ENCODE results near the gene PAK2. TPM values are rescaled to one million over a fixed set of nuclear protein-coding genes. Genes with fewer than 3 reads are reported as not detected.
"Not testable (repeated sequence)": the region's sequence is repeated elsewhere in the genome, so short reads cannot be mapped to it uniquely, and the experiment has no call there.

PAK2 gene
- total RNA-seq, 2 experiments from 2014 or later: 24.5 to 95.6 TPM

DNA sequence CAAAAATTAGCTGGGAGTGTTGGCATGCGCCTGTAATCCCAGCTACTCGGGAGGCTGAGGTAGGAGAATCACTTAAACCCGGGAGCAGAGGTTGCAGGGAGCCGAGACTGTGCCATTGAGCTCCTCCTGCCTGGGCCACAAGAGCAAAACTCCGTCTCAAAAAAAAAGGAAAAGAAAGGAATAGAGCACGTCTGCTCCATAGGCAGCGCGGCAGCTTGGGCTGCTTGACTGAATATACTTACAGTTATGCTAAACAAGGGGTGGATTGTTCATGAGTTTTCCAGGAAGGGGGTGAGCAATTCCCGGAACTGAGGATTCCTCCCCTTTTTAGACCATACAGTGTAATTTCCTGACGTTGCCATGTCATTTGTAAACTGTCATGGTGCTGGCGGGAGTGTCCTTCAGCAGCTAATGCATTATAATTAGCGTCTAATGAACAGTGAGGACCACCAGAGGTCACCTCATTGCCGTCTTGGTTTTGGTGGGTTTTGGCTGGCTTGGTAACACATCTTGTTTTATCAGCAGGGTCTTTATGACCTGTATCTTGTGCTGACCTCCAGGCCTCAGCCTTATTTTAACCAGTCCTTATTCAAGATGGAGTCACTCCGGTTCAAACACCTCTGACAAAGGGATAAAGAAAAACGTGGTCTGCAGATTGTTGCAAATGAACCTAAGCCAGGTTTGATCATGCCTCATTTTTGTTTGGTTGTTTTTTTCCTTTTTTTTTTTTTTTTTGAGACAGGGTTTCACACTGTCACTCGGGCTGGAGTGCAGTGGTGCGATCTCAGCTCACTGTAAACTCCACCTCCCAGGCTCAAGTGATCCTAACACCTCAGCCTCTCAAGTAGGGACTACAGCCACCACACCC lies 103.1 kb downstream of the PAK2 start:
- no peak for DNase-seq (ENCODE audit: low spot score)
- H3K9me3 ChIP-seq (ENCODE audit: low read length): no peaks in the 10 kb centered on the region
- H4K20me1 ChIP-seq (ENCODE audit: insufficient read depth, low read length): no peaks in the 10 kb centered on the region
- H3K9me2 ChIP-seq (ENCODE audit: insufficient read depth, low read length): no peaks in the 10 kb centered on the region
- TF ChIP-seq, protein P1, sequence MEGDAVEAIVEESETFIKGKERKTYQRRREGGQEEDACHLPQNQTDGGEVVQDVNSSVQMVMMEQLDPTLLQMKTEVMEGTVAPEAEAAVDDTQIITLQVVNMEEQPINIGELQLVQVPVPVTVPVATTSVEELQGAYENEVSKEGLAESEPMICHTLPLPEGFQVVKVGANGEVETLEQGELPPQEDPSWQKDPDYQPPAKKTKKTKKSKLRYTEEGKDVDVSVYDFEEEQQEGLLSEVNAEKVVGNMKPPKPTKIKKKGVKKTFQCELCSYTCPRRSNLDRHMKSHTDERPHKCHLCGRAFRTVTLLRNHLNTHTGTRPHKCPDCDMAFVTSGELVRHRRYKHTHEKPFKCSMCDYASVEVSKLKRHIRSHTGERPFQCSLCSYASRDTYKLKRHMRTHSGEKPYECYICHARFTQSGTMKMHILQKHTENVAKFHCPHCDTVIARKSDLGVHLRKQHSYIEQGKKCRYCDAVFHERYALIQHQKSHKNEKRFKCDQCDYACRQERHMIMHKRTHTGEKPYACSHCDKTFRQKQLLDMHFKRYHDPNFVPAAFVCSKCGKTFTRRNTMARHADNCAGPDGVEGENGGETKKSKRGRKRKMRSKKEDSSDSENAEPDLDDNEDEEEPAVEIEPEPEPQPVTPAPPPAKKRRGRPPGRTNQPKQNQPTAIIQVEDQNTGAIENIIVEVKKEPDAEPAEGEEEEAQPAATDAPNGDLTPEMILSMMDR (conservative IDR thresholded peaks at IDR 0.05; ENCODE audit: low read length): no peak
- no peak for TF ChIP-seq EZH2phosphoT487 (IDR thresholded peaks at IDR 0.05; ENCODE audit: borderline replicate concordance, low read depth, low read length)
- no peak overlapping the region for H3K27ac ChIP-seq (ENCODE audit: low read depth, low read length, poor library complexity, severe bottlenecking)
- no TSS peak for BruUV-seq (replicated peaks)
- H3K79me2 ChIP-seq (ENCODE audit: insufficient read depth, low read depth, low read length): no peaks in the 10 kb centered on the region
- H3K4me1 ChIP-seq (ENCODE audit: insufficient read depth, low read length, poor library complexity, severe bottlenecking): no peaks in the 10 kb centered on the region
- H2AFZ ChIP-seq (ENCODE audit: low read length): no peak overlapping the region
- POLR2A ChIA-PET: interaction anchor here (0.5 to 0.9 kb wide), 3 partner anchors 25 to 202 kb away, joined by 3 read pairs; partner anchors contain the start of gene SENP5
- no peak overlapping the region for H3K4me2 ChIP-seq (ENCODE audit: low read length)
- CTCF ChIA-PET (ENCODE audit: unreplicated experiment): no interaction called here
- intact Hi-C loops (cut with micrococcal nuclease; ENCODE audit: unreplicated experiment): no loop called here
- H3K4me3 ChIP-seq (ENCODE audit: low read depth, low read length, poor library complexity, severe bottlenecking): no peak overlapping the region
- no peaks in the 10 kb centered on the region for H3K36me3 ChIP-seq (ENCODE audit: insufficient read depth, low read length)

DNA sequence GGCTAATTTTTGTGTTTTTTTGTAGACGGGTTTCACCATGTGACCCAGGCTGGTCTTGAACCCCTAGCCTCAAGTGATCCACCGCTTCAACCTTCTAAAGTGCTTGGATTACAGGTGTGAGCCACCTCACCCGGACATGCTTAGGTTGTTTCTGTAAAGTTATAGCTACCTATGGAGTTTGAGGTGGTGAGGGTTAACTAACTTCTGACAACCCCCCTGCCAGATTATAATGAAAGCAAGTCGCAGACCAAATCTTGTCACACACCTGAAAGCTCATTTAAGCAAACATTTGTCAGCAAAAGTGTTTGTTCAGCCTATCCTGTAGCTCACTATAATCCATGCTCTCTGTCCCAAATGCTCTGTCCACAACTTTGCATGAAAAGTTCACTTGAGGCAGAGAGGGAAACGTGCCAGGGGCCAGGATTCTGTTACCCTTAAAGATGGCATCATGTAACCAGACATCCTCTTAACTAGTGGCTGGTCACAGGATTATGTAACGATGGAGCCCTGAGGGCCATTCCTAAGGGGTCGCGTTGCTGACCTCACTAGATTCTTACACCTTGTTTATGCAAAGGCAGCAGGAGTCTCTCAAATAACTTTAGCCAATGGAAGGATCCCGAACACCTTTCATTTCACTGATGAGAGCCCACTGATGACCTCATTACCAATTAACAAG lies 103.9 kb downstream of the PAK2 start:
- no peaks in the 10 kb centered on the region for H3K4me1 ChIP-seq (ENCODE audit: insufficient read depth, low read length, poor library complexity, severe bottlenecking)
- no peak overlapping the region for H2AFZ ChIP-seq (ENCODE audit: low read length)
- intact Hi-C loops (cut with micrococcal nuclease; ENCODE audit: unreplicated experiment): no loop called here
- no peaks in the 10 kb centered on the region for H3K9me2 ChIP-seq (ENCODE audit: insufficient read depth, low read length)
- CTCF ChIA-PET (ENCODE audit: unreplicated experiment): no interaction called here
- POLR2A ChIA-PET: interaction anchor here (0.5 to 0.9 kb wide), 3 partner anchors 9 to 202 kb away, joined by 3 read pairs; partner anchors contain the start of gene SENP5
- no peaks in the 10 kb centered on the region for H3K79me2 ChIP-seq (ENCODE audit: insufficient read depth, low read depth, low read length)
- no peak overlapping the region for H3K4me2 ChIP-seq (ENCODE audit: low read length)
- TF ChIP-seq, protein P1 (conservative IDR thresholded peaks at IDR 0.05; ENCODE audit: low read length): no peak
- no peak for TF ChIP-seq EZH2phosphoT487 (IDR thresholded peaks at IDR 0.05; ENCODE audit: borderline replicate concordance, low read depth, low read length)
- no peak overlapping the region for H3K4me3 ChIP-seq (ENCODE audit: low read depth, low read length, poor library complexity, severe bottlenecking)
- no TSS peak for BruUV-seq (replicated peaks)
- no peak for DNase-seq (ENCODE audit: low spot score)
- H3K27ac ChIP-seq (ENCODE audit: low read depth, low read length, poor library complexity, severe bottlenecking): no peak overlapping the region
- H4K20me1 ChIP-seq (ENCODE audit: insufficient read depth, low read length): no peaks in the 10 kb centered on the region
- H3K9me3 ChIP-seq (ENCODE audit: low read length): no peaks in the 10 kb centered on the region
- no peaks in the 10 kb centered on the region for H3K36me3 ChIP-seq (ENCODE audit: insufficient read depth, low read length)

DNA sequence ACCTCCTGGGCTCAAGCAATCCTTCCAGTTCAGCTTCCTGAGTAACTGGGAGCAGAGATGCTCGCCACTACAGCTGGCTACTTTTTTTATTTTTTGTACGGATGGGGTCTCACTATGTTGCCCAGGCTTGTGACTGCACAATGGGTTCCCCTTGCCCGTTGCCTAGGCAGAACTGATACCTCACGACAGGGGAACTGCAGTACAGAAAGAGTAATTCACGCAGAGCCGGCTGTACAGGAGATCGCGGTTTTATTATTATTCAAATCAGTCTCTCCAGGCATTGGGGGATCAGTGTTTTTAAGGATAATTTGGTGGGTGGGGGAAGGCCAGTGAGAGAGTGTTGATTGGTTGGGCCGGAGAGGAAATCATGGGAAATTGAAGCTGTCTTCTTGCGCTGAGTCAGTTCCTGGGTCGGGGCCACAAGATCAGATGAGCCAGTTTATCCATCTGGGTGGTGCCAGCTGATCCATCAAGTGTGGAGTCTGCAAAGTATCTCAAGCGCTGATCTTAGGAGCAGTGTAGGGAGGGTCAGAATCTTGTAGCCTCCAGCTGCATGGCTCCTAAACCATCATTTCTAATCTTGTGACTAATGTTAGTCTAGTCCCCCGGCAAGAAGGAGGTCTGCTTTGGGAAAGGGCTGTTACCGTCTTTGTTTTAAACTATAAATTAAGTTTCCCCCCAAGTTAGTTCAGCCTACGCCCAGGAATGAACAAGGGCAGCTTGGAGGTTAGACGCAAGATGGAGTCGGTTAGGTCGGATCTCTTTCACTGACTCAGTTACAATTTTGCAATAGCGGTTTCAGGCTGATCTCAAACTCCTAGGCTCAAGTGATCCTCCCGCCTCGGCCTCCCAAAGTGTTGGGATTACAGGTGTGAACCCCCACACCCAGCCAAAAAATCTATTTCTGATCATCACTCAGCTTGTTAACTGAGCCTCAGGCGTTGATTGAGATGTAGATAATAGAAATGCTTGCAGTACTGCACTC lies 104.9 kb downstream of the PAK2 start:
- H3K4me2 ChIP-seq (ENCODE audit: low read length); H3K36me3 ChIP-seq (ENCODE audit: insufficient read depth, low read length); intact Hi-C loops (cut with micrococcal nuclease; ENCODE audit: unreplicated experiment); H3K4me1 ChIP-seq (ENCODE audit: insufficient read depth, low read length, poor library complexity, severe bottlenecking); H4K20me1 ChIP-seq (ENCODE audit: insufficient read depth, low read length); H3K79me2 ChIP-seq (ENCODE audit: insufficient read depth, low read depth, low read length); H3K9me3 ChIP-seq (ENCODE audit: low read length); DNase-seq (ENCODE audit: low spot score); H3K9me2 ChIP-seq (ENCODE audit: insufficient read depth, low read length); BruUV-seq (replicated peaks); CTCF ChIA-PET (ENCODE audit: unreplicated experiment); POLR2A ChIA-PET; H2AFZ ChIP-seq (ENCODE audit: low read length); H3K27ac ChIP-seq (ENCODE audit: low read depth, low read length, poor library complexity, severe bottlenecking); H3K4me3 ChIP-seq (ENCODE audit: low read depth, low read length, poor library complexity, severe bottlenecking): not testable (repeated sequence)

DNA sequence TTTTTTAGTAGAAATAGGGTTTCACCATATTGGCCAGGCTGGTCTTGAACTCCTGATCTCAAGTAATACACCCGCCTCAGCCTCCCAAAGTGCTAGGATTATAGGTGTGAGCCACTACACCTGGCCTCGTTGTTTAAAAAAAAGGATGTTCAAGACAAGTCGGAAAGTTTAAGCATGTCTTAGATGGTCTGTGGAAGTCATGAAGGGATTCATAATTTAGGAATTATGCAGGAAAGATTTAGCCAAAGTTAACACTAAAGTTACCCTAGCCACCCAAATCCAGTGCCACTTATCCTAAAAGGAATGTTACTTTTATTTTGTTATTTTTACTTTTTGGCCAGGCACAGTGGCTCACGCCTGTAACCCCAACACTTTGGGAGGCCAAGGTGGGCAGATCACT lies 108.7 kb downstream of the PAK2 start:
- H3K27ac ChIP-seq (ENCODE audit: low read depth, low read length, poor library complexity, severe bottlenecking); BruUV-seq (replicated peaks); H2AFZ ChIP-seq (ENCODE audit: low read length); POLR2A ChIA-PET; H3K9me3 ChIP-seq (ENCODE audit: low read length); H3K36me3 ChIP-seq (ENCODE audit: insufficient read depth, low read length); H3K4me2 ChIP-seq (ENCODE audit: low read length); H3K4me1 ChIP-seq (ENCODE audit: insufficient read depth, low read length, poor library complexity, severe bottlenecking); DNase-seq (ENCODE audit: low spot score); H3K79me2 ChIP-seq (ENCODE audit: insufficient read depth, low read depth, low read length); CTCF ChIA-PET (ENCODE audit: unreplicated experiment); H3K9me2 ChIP-seq (ENCODE audit: insufficient read depth, low read length); H4K20me1 ChIP-seq (ENCODE audit: insufficient read depth, low read length); intact Hi-C loops (cut with micrococcal nuclease; ENCODE audit: unreplicated experiment); H3K4me3 ChIP-seq (ENCODE audit: low read depth, low read length, poor library complexity, severe bottlenecking): not testable (repeated sequence)
